Brain pericyte (primary cell): Measurements from ENCODE around the gene PSMF1.

ENCODE experiments used
- DNase-seq: peaks from one replicate; pipeline ENCODE4 v3.0.0-alpha.2; 2012; ENCODE audit warnings: low read depth, low spot score

PSMF1 gene, protein sequence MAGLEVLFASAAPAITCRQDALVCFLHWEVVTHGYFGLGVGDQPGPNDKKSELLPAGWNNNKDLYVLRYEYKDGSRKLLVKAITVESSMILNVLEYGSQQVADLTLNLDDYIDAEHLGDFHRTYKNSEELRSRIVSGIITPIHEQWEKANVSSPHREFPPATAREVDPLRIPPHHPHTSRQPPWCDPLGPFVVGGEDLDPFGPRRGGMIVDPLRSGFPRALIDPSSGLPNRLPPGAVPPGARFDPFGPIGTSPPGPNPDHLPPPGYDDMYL

DNA sequence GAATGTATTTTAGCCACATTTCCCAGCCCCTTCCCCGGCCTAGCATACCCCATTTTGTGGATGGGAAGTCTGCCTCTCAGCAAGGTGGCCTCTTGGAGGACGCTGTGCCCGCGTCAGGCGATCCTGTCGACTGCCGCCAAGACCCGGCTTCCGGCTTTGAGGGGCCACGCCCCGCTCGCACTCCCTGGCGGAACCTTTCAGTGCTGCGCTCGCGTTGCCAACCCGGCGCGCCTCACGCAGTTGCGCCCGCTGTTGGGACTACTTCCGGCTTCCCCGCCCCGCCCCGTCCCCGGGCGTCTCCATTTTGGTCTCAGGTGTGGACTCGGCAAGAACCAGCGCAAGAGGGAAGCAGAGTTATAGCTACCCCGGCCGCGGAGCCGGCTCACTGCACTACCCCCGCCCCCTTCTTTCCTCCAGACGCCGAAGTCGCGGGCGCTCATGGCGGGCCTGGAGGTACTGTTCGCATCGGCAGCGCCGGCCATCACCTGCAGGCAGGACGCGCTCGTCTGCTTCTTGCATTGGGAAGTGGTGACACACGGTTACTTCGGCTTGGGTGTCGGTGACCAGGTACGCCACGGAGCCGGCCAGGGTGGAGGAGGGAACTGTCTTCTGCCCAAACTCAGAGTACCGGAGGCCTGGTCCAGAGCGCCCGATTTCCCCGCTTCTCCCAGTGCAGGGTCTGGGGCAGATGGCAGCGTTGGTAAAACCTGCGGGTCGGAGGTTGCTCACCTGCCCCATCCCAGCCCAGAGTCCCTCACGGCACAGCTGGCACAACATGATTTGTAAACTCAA, at the start of gene PSMF1:
Gene PSMF1 (plus strand): TSS at position 267 of the 792 bp plus-strand sequence. CDS start 172 bp downstream, at position 439.
- peak; percentile 58 for DNase-seq

DNA sequence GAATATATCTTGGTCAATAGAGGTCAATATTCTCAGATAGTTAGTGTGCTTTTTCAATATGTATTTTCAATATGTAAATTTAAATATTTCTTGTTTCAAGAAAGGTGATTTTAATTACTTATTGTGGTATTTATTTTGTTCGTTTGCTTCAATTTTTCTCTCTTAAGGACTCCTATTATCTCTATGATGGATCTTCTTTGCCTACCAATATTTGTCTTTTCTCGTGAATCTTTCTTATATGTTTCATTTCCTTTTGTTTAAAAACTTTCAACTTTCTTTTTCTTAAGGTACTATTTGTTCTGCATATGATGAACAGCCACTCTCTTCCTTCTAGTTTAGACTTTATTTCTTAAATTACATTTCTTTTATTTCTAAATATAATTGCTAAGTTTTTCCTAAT, 46.1 kb upstream of the PSMF1 start:
- DNase-seq: no peak

DNA sequence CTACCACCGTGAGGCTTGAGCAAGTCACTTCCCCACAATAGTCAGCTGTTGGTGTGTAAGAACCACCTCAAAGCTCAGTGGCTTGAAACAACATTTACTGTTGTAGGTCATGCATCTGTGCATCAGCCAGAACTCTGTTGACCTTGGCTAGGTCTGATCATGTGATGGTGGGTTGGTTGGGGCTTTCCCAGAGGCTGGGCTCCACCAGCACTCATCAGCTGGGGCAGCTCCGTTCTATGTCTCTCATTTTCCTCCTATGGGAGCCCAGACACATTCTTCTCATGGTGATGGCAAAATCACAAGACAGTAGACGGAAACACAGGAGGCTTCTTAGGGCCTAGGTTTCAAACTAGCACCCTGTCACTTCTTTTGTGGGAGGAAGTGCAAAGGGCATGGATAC, 42.8 kb upstream of the PSMF1 start:
- DNase-seq: no peak

DNA sequence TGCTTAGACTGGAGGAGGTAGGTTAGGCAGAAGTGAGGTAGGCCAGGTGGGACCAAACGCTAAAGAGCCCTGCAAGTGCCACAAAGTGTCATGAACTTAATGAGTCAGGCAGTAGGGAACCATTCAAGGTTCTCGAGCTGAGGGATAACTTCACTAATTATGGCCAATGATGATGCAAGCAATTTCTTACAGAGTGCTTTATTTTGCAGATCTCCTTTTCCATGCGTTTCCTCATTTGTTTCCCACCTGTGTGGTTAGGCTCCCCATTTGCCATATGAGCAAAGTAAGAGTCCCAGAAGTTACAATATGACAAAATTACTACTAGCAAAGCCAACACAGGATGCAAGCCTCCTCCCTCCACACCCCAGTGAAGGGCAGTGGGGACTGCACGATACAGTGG, 36.5 kb upstream of the PSMF1 start:
- no peak for DNase-seq

DNA sequence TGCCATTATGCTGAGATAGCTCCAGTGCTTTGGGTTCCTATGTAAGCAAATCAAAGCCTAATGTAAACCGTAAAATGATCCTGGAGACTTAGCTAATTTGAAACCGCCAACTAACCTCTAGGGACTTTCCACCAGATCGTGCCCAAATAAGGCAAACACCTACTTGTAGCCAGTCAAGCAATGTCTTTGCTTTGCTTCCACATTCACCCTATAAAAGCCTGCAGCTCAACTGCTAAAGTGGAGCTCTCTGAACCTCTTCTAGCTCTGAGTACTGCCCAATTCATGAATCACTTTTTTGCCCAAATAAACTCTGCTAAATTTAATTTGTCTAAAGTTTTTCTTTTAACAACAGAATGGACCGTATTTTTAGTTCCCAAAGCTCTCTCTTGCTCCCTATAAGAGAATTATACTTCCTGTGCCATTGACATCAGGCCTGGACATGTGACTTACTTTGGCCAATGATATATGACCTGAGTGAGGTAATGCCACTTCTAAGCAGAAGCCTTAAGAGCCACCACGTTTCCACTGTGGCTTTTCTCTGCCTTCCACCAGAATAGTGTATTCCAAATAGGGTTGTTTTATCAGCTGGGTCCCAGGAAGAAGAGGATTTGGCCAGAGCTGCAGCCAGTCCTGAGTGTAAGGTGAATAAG, 34.8 kb upstream of the PSMF1 start:
- DNase-seq: no peak

DNA sequence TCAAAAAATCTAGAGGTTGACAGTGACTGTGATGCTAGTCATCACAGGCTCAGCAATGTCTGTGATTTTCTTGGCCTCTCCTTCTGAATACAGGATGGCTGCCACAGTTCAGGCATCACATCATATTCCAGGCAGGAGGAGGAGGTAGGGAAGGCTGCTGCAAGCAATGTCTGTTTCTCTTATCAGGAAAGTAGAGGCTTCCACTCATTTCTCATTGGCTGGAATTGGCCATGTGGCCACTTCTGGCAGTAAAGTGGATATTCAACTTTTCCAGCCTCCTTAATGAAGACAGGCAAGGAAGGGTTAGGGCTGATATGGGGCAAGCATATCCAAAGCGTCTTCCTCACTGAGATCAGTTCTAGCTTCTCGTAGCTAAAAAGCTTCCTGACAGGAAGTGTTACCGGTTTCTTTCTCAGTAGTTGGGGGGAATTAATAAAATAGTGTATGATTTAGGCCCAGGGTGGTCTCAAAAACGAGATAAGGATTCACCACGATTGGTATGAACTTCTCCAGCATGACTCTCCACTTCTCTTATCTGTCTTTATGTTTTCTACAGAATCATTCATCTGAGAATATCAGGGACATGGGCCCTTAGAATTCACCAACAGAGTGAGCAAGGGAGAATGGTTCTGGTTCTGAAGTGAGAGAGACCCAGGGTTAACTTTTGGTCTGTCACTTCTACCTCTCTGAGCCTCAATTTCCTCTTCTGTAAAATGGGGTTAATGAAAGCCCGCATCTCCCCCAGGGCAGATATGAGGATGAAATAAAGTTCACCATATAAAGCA, 32.7 kb upstream of the PSMF1 start:
- DNase-seq: no peak

DNA sequence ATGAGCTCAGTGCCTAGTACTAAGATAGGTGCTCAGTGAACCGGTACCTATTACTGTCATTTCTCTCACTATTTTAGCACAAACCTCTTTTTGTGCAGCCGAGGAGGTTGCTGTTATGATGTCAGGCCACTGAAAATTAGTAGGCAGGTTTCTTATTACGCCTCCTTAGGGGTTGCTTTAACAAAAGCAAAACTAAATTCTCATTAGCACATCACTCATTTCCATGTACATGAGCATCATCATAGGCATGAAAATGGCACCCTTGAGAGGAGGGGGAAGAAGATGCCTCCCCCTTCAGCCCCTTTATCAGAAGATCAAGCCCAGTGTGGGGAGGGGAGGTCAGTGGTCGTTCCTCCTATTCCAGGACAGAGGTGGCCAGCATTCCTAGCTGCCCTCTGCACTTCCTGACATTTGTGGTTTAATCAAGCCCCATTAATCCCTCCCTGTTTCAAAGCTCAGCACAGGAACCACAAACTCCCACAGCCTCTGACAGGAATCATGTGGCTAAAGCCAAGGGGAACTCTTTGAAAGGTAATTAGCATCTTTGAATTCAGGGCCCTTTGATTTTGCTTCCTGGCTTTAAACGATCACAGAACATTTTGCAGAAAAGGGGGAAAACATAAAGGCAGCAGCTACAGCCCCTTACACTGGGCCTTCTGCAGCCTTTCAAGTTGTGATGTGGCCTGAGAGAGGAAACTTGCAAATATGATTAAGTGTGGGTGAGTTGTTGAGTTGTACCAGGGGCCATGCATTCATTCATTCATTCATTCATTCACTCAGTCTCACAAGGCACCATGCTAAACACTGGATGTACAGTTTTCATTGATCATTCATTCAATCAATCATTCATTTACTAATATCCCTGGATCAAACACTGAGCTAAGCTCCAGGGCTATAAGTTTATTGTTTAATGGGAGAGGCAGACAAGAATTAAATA, 31.9 kb upstream of the PSMF1 start:
- DNase-seq: no peak

DNA sequence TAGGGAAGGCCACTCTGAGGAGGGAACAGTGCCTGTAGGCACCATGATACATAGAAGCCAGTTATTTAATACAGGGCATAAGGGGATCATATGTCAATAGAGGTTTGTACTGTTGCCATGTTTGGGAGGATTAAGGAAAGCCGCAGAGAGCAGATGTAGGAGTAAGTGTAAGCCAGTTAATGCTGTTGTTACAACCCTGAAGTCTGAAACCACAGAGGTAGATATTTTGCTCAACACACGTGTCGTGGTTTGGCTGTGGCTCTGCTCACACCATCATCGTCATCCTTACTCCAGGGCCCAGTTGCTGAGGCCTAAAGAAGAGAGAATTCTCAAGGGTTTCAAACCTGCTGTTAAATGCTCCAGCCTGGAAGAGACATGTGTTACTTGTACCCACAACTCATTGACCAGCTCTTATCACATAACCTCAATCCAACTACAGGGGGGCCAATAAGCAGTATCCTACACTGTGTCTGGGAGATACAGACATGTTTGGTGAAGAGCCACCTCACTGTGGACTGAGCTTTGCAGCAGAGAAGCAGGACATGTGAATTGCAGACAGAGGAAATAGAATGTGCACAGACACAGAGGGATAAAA, 31.0 kb upstream of the PSMF1 start:
- no peak for DNase-seq

DNA sequence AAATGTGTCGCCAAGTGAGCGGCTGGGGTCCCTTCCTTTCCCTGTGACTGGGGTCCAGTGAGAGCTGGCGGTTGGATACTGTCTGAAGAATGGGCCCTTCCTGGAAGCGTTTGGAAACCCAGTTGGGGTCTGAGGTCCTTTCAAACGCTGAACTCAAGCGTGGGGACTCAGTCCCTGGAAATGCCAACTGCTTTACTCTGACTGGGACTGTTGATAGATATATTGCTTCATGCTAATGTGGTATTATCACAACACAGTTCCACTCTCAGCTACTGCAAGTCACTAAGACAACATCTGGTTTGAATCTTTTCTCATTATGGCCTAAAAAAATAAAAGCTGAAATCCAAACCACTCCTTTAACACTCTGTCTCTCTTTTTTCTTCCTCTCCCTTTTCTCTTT, 23.7 kb upstream of the PSMF1 start:
- DNase-seq: no peak

DNA sequence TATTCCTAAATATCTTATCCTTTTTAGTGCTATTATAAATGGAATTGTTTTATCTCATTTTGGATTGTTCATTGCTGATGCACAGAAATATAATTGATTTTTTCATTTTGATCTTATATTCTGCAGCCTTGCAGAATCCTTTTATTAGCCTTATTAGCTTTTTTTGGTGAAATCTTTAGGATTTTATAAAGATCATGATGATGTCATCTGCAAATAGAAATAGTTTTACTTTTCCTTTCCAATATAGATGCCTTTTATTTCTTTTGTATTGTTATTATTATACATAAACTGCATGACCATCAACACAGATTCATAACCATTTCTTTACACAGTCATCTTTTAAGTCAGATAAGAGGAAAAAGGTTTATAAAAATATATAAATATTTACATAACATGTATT, 16.9 kb upstream of the PSMF1 start:
- no peak for DNase-seq

DNA sequence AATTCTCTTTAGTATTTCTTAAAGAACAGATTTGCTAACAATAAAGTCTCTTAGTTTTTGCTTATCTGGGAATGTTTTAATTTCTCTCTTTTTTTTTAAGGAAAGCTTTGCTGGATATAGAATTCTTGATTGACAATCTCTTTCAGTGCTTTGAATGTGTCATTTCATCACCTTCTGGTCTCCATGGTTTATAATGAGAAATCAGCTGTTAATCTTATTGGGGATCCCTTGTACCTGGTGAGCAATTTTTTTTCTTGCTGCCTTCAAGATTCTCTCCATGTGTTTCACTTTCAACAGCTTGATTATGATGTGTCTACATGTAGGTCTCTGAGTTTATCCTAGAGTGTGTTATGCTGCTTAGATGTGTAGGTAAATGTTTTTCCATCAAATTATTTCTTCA, 16.4 kb upstream of the PSMF1 start:
- no peak for DNase-seq

DNA sequence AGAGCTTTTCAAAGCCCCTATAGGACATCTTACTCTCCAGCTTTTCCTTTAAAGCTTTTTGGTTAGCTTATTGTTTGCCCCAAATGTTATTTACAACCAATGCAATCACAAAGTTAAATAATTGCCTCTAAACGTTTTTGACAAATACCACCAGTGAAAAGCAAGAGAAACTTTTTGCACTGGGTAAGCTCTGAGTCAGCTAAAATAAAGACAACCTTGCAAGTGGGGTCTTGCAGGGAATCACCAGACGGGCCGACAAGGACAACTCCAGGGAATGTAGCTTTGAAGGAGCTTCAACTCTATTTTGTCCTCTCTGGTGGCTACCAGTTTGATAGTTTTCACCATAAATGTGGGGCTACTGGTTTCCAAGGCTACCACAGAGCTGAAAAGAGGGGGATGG, 14.7 kb upstream of the PSMF1 start:
- no peak for DNase-seq

DNA sequence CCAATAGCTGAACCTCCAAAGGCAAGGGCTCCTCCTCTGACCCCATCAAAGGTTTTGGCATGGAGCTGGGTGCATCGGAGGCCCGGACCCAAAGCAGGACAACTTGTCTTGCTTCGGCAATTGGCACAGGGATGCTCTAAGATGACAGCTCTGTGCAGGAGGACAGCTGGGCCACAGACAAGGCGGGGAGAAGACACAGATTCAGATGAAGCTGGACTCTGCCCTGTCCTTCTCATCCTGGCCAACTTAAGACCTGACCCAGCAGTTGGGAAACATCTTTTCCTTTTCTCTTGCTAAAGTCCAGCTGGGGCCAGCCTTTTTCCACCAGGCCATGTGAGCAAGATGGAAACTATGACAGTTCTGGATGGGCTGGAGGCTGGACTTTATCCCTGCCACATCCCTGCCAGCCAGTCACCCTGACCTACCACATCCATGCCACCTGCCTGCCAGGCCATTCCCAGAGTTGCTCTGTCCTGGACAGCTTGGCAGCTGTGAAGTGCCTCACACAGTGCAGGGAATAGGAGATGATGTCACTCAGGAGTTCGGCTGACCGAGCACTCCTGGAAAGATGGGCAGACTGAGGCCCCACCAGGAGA, 12.7 kb upstream of the PSMF1 start:
- no peak for DNase-seq

DNA sequence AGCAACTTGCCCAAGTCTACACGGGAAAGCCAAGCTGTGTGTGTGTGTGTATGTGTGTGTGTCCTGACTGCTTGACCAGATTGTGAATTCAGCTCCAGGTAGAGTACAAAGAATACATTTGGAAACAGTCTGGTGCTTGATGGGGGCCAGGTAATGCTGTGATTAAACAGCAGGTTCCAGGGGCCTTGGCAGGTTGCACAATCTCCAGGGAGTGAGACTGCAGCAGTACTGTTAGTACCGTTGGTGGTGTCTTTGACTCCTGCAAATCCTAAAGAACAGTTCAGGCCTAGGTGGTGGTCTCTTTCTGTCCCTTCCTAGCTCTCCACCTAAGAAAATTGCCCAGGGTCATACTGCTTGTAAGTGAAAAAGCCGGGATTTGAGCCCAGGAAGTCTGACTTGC, 11.2 kb upstream of the PSMF1 start:
- DNase-seq: no peak

DNA sequence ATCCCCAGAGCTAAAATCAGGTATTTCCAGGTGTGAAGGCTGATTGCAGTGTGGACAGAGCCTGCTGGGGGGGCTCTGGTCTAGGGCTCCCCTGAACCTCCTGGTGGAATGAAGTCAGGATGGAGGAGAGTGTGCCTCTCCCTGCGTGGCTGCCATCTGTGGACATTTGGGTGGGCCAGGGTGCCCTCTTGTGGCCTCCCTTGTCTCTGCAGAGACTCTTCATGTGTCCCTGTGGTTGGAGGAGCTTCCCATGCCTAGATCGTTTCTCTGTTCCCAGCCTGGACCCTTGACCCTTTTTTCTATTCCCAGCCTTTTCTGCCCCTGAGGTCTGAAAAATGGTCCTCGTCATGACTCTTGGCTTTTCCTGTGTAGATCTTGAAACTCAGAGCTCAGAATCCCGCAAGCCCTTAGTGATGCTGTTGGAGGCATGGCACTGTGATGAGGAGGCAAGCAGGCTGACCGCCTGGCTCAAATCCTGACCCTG, 9.9 kb upstream of the PSMF1 start:
- DNase-seq: no peak

DNA sequence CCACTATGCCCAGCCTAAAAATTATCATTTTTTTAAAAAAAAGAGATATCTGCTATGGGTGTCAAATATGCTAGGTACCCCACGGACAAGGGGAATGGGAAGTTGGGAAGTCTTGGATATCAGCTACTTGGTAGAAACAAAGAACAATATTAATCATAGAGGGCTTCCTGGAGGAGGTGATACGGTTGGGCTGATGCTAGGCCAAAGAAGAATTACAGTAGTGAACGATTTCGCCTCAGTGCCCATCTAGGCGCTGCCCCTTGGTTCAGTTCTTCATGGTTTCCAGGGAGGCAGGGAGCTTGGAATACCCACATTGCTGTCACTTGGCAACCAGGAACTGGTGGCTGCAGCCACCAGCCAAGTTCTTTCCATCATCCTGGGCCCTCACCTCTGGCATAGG, 5.5 kb upstream of the PSMF1 start:
- DNase-seq: no peak

DNA sequence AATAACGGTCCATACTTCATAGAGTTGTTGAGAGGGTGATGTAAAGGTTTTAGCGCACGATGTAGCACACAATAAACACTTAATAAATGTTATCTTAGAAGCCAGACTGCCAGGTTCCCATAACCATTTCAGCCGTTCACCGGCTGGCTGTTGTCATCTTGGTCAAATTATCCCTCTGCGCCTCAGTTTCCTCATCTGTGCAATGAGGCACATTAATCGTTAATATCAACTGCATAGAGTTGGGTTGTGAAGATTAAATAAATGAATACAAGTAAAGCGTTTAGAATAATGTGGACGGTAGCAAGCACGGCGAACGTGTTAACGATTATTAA, 432 bp upstream of the PSMF1 start:
- DNase-seq: no peak

DNA sequence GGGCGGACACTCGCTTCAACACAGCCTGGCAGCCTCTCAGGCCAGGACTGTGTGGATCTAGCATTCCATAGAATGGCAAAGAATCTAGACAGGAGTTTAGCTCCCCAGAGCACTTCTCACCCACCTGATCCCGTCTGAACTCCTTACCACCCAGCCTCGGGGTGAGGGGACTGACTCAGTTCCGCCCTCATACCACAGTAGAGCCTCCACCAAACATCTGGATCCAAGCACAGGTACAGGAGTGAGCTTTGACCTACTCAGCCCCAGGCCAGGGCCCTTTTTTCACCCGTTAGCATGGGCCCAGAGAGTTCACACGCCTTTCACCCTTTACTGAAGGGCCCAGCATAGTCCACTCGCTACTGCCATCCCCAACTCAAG, 715 bp downstream of the PSMF1 start:
- no peak for DNase-seq

DNA sequence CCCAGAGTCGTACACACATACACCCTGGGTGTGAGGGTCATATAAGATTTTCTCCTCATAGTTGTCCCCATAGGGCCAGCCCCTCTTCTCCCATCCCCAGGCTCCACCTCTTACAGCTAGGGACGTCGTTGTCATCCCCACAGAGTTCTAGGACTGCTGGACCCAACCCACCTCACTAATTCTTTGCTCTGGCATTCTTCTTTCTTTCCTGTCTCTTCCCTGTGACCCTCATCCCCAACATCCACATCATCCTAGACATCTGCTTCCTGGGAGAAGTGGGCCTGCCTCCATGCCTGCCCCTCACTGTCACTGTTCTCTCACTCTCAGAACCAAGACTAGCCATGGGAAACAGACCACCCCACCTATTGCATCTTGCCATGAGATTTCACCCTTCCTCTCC, 1.1 kb downstream of the PSMF1 start:
- DNase-seq: no peak

DNA sequence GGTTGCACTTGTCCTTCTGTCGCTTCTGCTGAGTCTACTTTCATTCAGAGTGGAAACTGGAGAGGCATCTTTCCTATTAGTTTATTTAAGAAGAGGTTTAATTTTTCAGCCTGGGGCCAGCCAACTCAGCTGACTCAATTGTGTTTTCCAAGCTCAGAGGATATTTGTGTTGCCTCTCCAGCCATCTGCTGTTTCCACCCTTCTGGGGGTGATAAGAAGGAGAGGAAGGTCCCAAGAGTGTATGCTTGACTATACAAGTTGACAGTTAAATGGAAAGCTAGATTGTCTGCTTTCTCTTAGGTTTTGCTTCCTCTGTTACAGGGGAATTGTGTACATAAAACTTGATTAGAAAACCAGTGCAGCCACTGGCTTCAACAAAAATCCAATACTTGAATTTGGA, 3.0 kb downstream of the PSMF1 start:
- no peak for DNase-seq
